HEK293 (cell line): ENCODE data around the gene JHY.

Experiments
- CTCF ChIA-PET: fragments of 350-600 bp; formaldehyde crosslinking; extraction: SDS; loops from one replicate; lab custom pipeline; 2021; ENCODE audit warnings: antibody characterized with exemption; lab: Yijun Ruan, JAX
- POLR2A ChIA-PET: fragments of 300-600 bp; formaldehyde crosslinking; extraction: SDS; loops from one replicate; lab custom pipeline; 2020; ENCODE audit warnings: antibody characterized with exemption, inconsistent platforms; lab: Yijun Ruan, JAX
- H3K27ac ChIP-seq: fragments of 200-500 bp; sonication (Bioruptor generic); 2 replicates; pipeline ENCODE4 v1.5.1; 2014; ENCODE audit warnings: low read depth, low read length, control low read depth, inconsistent platforms; ENCODE audit errors: extremely low read depth
- H3K36me3 ChIP-seq, 2 experiments: fragments of 200-500 bp in 1 of 2; sonication (Bioruptor generic) in 1 of 2; 1 replicate in 1 of 2; 2 replicates in 1 of 2; pipeline ENCODE4 v1.5.1; 2014 to 2017; ENCODE audit warnings: inconsistent platforms in 2 of 2, low read length in 2 of 2; ENCODE audit not compliant: control insufficient read depth in 2 of 2, insufficient read depth in 1 of 2
- H3K4me1 ChIP-seq: fragments of 200-500 bp; sonication (Bioruptor generic); 2 replicates; pipeline ENCODE4 v1.5.1; 2014; ENCODE audit warnings: mild to moderate bottlenecking, low read length, inconsistent platforms; ENCODE audit not compliant: control insufficient read depth, insufficient read depth
- H3K4me3 ChIP-seq: 2 replicates; pipeline ENCODE4 v1.5.1; 2011; ENCODE audit warnings: low read depth, mild to moderate bottlenecking, control low read depth, low read length, moderate library complexity
- H3K9me3 ChIP-seq: fragments of 200-500 bp; sonication (Bioruptor generic); 2 replicates; pipeline ENCODE4 v1.5.1; 2014; ENCODE audit warnings: low read depth, low read length, inconsistent platforms; ENCODE audit not compliant: control insufficient read depth, insufficient read depth
- GLIS2 ChIP-seq: fragments of 450-650 bp; formaldehyde crosslinking; IDR thresholded peaks from 2 replicates; pipeline ENCODE4 v1.5.1; 2016; ENCODE audit warnings: missing biosample characterization, missing genetic modification characterization
- MYNN ChIP-seq: fragments of 450-650 bp; formaldehyde crosslinking; IDR thresholded peaks from 2 replicates; pipeline ENCODE4 v1.5.1; 2016; ENCODE audit warnings: missing biosample characterization, missing genetic modification characterization, borderline replicate concordance
- PRDM1 ChIP-seq: fragments of 450-650 bp; formaldehyde crosslinking; IDR thresholded peaks from 2 replicates; pipeline ENCODE4; 2016; ENCODE audit warnings: missing biosample characterization, missing genetic modification characterization
- SALL2 ChIP-seq: fragments of 450-650 bp; formaldehyde crosslinking; IDR thresholded peaks from 2 replicates; pipeline ENCODE4 v1.5.0; 2017; ENCODE audit warnings: missing biosample characterization, mild to moderate bottlenecking, missing genetic modification characterization, borderline replicate concordance
- SP3 ChIP-seq: fragments of 450-650 bp; formaldehyde crosslinking; IDR thresholded peaks from 2 replicates; pipeline ENCODE4 v1.5.1; 2016; ENCODE audit warnings: missing biosample characterization, missing genetic modification characterization
- ZEB2 ChIP-seq: fragments of 450-650 bp; formaldehyde crosslinking; IDR thresholded peaks from 2 replicates; pipeline ENCODE4 v1.5.1; 2016; ENCODE audit warnings: missing biosample characterization, missing genetic modification characterization
- ZFP37 ChIP-seq: fragments of 450-650 bp; formaldehyde crosslinking; IDR thresholded peaks from 2 replicates; pipeline ENCODE4 v1.5.1; 2016; ENCODE audit warnings: missing biosample characterization, missing genetic modification characterization
- ZNF121 ChIP-seq: fragments of 450-650 bp; formaldehyde crosslinking; IDR thresholded peaks from 2 replicates; pipeline ENCODE4 v1.5.1; 2016; ENCODE audit warnings: missing biosample characterization, missing genetic modification characterization
- ZNF23 ChIP-seq: fragments of 450-650 bp; formaldehyde crosslinking; IDR thresholded peaks from 2 replicates; pipeline ENCODE4 v1.5.1; 2016; ENCODE audit warnings: missing biosample characterization, missing genetic modification characterization, borderline replicate concordance
- ZNF350 ChIP-seq: fragments of 450-650 bp; formaldehyde crosslinking; IDR thresholded peaks from 2 replicates; pipeline ENCODE4 v1.5.0; 2017; ENCODE audit warnings: missing biosample characterization, mild to moderate bottlenecking, missing genetic modification characterization
- ZNF548 ChIP-seq: fragments of 450-650 bp; formaldehyde crosslinking; IDR thresholded peaks from 2 replicates; pipeline ENCODE4 v1.5.1; 2016; ENCODE audit warnings: missing biosample characterization, missing genetic modification characterization
- ZNF600 ChIP-seq: fragments of 450-650 bp; formaldehyde crosslinking; IDR thresholded peaks from 2 replicates; pipeline ENCODE4 v1.5.1; 2016; ENCODE audit warnings: missing biosample characterization, missing genetic modification characterization
- ZNF629 ChIP-seq: fragments of 450-650 bp; formaldehyde crosslinking; IDR thresholded peaks from 2 replicates; pipeline ENCODE4 v1.5.1; 2017; ENCODE audit warnings: missing biosample characterization, missing genetic modification characterization
- ZNF654 ChIP-seq: fragments of 450-650 bp; formaldehyde crosslinking; IDR thresholded peaks from 2 replicates; pipeline ENCODE4 v1.5.1; 2016; ENCODE audit warnings: low read depth, missing biosample characterization, missing genetic modification characterization
- ZNF670 ChIP-seq: fragments of 450-650 bp; formaldehyde crosslinking; IDR thresholded peaks from 2 replicates; pipeline ENCODE4 v1.5.1; 2016; ENCODE audit warnings: missing biosample characterization, missing genetic modification characterization, low read depth
- TF ChIP-seq, protein P1 (sequence below): fragments of 450-650 bp; formaldehyde crosslinking; IDR thresholded peaks from 2 replicates; pipeline ENCODE4 v1.5.1; 2017; ENCODE audit warnings: missing biosample characterization, missing genetic modification characterization
- TF ChIP-seq, protein P2 (sequence below): fragments of 450-650 bp; formaldehyde crosslinking; IDR thresholded peaks from 2 replicates; pipeline ENCODE4 v1.5.1; 2016; ENCODE audit warnings: missing biosample characterization, missing genetic modification characterization
- TF ChIP-seq, protein P3 (sequence below): fragments of 450-650 bp; formaldehyde crosslinking; IDR thresholded peaks from 2 replicates; pipeline ENCODE4 v1.5.1; 2016; ENCODE audit warnings: missing biosample characterization, missing genetic modification characterization

JHY gene

DNA sequence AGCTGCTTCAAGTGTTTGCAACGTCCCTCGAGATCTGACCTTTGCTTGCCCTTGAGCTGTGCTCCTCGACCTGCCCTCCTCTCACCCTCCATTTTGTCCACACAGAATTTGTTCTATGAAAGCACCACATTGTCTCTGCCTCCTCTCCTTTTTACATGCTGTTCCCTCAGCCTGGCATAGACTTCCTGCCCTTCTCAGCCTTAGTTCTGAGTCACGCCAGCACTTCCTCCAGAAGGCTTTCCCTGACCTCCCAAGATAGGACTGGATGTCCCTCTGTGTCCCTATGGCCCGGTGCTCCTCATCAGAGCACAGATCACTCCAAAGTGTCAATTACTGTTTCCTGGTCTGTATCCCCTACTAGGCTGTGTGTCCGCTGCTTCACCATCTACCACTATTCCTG is 16.2 kb downstream of the JHY start:
- Histone ChIP-seq H3K4me3 (no peak overlapping the region), H3K27ac (no peak overlapping the region), H3K4me1 (no peaks in the 10 kb centered on the region), H3K36me3 (no peaks in the 10 kb centered on the region), H3K9me3 (no peaks in the 10 kb centered on the region)
- no peak for TF ChIP-seq ZNF121 (tag by site-specific recombination)
- TF ChIP-seq ZNF548 (tag by site-specific recombination), result no peak
- no peak for TF ChIP-seq GLIS2 (tag by site-specific recombination)
- no peak for TF ChIP-seq SALL2 (tag by site-specific recombination)
- TF ChIP-seq, protein P1, sequence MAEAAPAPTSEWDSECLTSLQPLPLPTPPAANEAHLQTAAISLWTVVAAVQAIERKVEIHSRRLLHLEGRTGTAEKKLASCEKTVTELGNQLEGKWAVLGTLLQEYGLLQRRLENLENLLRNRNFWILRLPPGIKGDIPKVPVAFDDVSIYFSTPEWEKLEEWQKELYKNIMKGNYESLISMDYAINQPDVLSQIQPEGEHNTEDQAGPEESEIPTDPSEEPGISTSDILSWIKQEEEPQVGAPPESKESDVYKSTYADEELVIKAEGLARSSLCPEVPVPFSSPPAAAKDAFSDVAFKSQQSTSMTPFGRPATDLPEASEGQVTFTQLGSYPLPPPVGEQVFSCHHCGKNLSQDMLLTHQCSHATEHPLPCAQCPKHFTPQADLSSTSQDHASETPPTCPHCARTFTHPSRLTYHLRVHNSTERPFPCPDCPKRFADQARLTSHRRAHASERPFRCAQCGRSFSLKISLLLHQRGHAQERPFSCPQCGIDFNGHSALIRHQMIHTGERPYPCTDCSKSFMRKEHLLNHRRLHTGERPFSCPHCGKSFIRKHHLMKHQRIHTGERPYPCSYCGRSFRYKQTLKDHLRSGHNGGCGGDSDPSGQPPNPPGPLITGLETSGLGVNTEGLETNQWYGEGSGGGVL (tag by site-specific recombination), result no peak
- CTCF ChIA-PET, result interaction anchor here (0.6 kb wide), 1 partner anchor 9 kb away, joined by 4 read pairs; no protein-coding TSS in a partner anchor
- POLR2A ChIA-PET, result no interaction called here

DNA sequence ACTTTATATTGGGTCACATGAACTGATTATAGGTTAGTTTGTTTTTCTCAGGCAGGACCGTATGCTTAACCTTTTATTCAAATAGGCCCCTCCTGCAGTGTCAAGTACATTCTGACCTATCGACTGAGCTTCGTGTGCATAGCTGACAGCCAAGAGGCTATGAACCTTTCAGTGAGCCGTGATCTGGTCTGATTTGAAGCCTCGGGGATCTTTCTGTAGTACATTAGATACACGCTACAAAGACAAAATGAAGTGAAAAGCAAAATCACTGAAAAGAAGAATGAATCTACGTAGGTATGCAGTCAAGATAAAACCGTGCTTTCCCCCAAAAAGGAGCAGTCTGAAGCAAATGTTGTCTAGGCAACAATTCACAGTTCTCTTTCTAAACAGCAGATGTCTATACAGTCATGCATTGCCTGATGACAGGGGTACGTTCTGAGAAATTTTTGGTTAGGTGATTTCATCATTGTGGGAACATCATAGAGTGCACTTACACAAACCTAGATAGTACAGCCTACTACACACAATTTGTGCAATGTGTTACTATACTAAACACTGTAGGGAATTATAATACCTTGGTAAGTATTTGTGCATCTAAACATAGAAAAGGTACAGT is 18.1 kb downstream of the JHY start:
- no peak overlapping the region for H3K4me3 ChIP-seq
- no peak for TF ChIP-seq ZNF629
- TF ChIP-seq ZFP37 (tag by site-specific recombination), result no peak
- TF ChIP-seq ZNF670 (tag by site-specific recombination), result no peak
- ChIA-PET CTCF (interaction anchor here (0.5 to 1.5 kb wide), 2 partner anchors 123 to 210 kb away, joined by 3 read pairs; no protein-coding TSS in a partner anchor), POLR2A (interaction anchor here (0.6 kb wide), 1 partner anchor 32 kb away, joined by 3 read pairs; no protein-coding TSS in a partner anchor)
- H3K36me3 ChIP-seq, result no peaks in the 10 kb centered on the region
- H3K27ac ChIP-seq, result no peak overlapping the region
- H3K4me1 ChIP-seq, result no peaks in the 10 kb centered on the region
- no peaks in the 10 kb centered on the region for H3K9me3 ChIP-seq

DNA sequence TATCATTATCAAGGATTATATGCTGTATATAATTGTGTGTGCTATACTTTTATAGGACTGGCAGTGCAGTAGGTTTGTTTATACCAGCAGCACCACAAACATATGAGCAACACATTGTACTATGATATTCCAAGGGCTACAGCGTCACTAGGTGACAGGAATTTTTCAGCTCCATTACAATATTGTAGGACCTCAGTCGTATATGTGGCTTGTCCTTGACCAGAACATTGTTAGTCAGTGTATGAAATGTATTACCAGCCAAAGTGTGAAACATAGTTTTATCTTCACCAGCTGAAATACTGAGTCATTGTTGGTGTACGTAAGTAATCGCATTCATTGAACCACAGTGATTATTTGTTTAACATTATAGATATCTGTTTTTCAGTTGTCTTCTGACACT is 20.4 kb downstream of the JHY start:
- ChIA-PET CTCF (interaction anchor here (1.0 kb wide), 1 partner anchor 12 kb away, joined by 3 read pairs; no protein-coding TSS in a partner anchor), POLR2A (no interaction called here)
- Histone ChIP-seq H3K4me3 (no peak overlapping the region), H3K36me3 (no peaks in the 10 kb centered on the region), H3K9me3 (no peaks in the 10 kb centered on the region), H3K4me1 (no peaks in the 10 kb centered on the region), H3K27ac (no peak overlapping the region)
- TF ChIP-seq ZNF600 (tag by site-specific recombination) (no peak), ZNF23 (tag by site-specific recombination) (no peak), SP3 (tag by site-specific recombination) (no peak), MYNN (tag by site-specific recombination) (no peak), ZNF350 (tag by site-specific recombination) (no peak), PRDM1 (no peak)
- TF ChIP-seq, protein P2, sequence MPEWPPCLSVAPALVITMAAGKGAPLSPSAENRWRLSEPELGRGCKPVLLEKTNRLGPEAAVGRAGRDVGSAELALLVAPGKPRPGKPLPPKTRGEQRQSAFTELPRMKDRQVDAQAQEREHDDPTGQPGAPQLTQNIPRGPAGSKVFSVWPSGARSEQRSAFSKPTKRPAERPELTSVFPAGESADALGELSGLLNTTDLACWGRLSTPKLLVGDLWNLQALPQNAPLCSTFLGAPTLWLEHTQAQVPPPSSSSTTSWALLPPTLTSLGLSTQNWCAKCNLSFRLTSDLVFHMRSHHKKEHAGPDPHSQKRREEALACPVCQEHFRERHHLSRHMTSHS (tag by site-specific recombination), result no peak

DNA sequence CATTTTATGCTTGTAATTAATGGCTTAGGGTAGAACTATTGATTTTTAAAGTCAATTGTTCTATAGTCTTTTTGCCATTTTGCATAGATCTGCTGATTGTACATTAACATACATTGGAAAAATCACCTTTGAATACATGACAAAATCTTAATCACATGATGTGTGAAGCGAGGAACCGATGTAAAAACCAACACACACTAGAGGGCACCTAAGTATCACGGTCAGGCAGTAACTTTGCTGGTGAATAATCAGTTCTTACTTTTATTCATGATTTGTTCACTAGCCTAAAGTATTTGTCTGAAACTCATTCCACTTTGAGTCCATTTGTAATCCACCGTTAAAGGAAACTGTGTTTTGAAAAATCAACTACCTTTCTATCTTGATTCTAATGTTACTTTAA is 28.2 kb downstream of the JHY start:
- CTCF ChIA-PET, result no interaction called here
- POLR2A ChIA-PET, result no interaction called here
- peak; percentile 23; the same call in 1 of the 2 replicates for TF ChIP-seq ZNF654 (tag by site-specific recombination)
- TF ChIP-seq GLIS2 (tag by site-specific recombination), result no peak
- TF ChIP-seq ZEB2 (tag by site-specific recombination), result no peak
- TF ChIP-seq, protein P3, sequence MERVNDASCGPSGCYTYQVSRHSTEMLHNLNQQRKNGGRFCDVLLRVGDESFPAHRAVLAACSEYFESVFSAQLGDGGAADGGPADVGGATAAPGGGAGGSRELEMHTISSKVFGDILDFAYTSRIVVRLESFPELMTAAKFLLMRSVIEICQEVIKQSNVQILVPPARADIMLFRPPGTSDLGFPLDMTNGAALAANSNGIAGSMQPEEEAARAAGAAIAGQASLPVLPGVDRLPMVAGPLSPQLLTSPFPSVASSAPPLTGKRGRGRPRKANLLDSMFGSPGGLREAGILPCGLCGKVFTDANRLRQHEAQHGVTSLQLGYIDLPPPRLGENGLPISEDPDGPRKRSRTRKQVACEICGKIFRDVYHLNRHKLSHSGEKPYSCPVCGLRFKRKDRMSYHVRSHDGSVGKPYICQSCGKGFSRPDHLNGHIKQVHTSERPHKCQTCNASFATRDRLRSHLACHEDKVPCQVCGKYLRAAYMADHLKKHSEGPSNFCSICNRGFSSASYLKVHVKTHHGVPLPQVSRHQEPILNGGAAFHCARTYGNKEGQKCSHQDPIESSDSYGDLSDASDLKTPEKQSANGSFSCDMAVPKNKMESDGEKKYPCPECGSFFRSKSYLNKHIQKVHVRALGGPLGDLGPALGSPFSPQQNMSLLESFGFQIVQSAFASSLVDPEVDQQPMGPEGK, result no peak

More for the DNA sequence above, 28.2 kb downstream of the JHY start:
- Histone ChIP-seq H3K36me3 (no peaks in the 10 kb centered on the region), H3K9me3 (no peaks in the 10 kb centered on the region), H3K27ac (no peak overlapping the region), H3K4me1 (no peaks in the 10 kb centered on the region), H3K4me3 (no peak overlapping the region)
